Naive thymus-derived CD4-positive, alpha-beta T cell (primary cell): ENCODE measurements around the gene PDPK1. TPM values are rescaled to one million over a fixed set of nuclear protein-coding genes. Genes with fewer than 3 reads are reported as not detected.
"Not testable (repeated sequence)": the region's sequence is repeated elsewhere in the genome, so short reads cannot be mapped to it uniquely, and the experiment has no call there.

ENCODE experiments used
- ATAC-seq: fragments of 150-1000 bp; cut with Tn5 transposase; 2 replicates; pipeline ENCODE4 v1.10.0; 2021; ENCODE audit warnings: mild to moderate bottlenecking, moderate library complexity
- CTCF ChIA-PET: fragments of 350-600 bp; sonication (Branson Sonifier 250); formaldehyde crosslinking; loops from one replicate; lab custom pipeline; 2021; ENCODE audit warnings: antibody characterized with exemption; lab: Charles Lee
- POLR2A ChIA-PET: fragments of 350-600 bp; sonication (Branson Sonifier 250); formaldehyde crosslinking; loops from one replicate; lab custom pipeline; 2021; ENCODE audit warnings: antibody characterized with exemption, inconsistent platforms; lab: Charles Lee
- DNase-seq, 9 donors: peaks; one replicate each; pipeline versions ENCODE4 v3.0.0 to v3.0.0-alpha.2; 2020 to 2022; ENCODE audit warnings: mixed read lengths in 1 of 9
- H3K27ac ChIP-seq: one replicate; pipeline ENCODE4 v1.7.0; 2013; ENCODE audit warnings: mild to moderate bottlenecking, low read depth, low read length, moderate library complexity
- H3K27me3 ChIP-seq, 2 donors: one replicate each; pipeline ENCODE4 v1.7.0; 2013; ENCODE audit warnings: low read length in 2 of 2, mild to moderate bottlenecking in 2 of 2, moderate library complexity in 2 of 2; ENCODE audit not compliant: control insufficient read depth in 2 of 2, insufficient read depth in 2 of 2
- H3K36me3 ChIP-seq, 3 experiments: 1 replicate in 2 of 3; 2 replicates in 1 of 3; pipeline ENCODE4 v1.7.0; 2013; ENCODE audit warnings: low read length in 3 of 3, mild to moderate bottlenecking in 3 of 3, moderate library complexity in 1 of 3; ENCODE audit not compliant: insufficient read depth in 3 of 3, control insufficient read depth in 2 of 3
- H3K4me1 ChIP-seq, 2 donors: one replicate each; pipeline ENCODE4 v1.7.0; 2013; ENCODE audit warnings: low read length in 2 of 2, mild to moderate bottlenecking in 2 of 2, moderate library complexity in 1 of 2; ENCODE audit not compliant: control insufficient read depth in 2 of 2, insufficient read depth in 2 of 2
- H3K4me3 ChIP-seq: 2 replicates; pipeline ENCODE4 v1.7.0; 2013; ENCODE audit warnings: mild to moderate bottlenecking, low read length
- H3K9me3 ChIP-seq, 3 experiments: 1 replicate in 2 of 3; 2 replicates in 1 of 3; pipeline ENCODE4 v1.7.0; 2013; ENCODE audit warnings: low read length in 3 of 3; ENCODE audit not compliant: control insufficient read depth in 2 of 3
- H3K27ac Mint-ChIP-seq, 9 donors: one replicate each; pipeline ENCODE4 v1.8.0; 2020 to 2022; ENCODE audit warnings: mixed read lengths in 9 of 9, mild to moderate bottlenecking in 8 of 9, moderate library complexity in 5 of 9, inconsistent platforms in 2 of 9
- H3K27me3 Mint-ChIP-seq, 5 donors: one replicate each; pipeline ENCODE4 v1.8.0; 2021 to 2022; ENCODE audit warnings: mixed read lengths in 5 of 5, mild to moderate bottlenecking in 1 of 5
- H3K36me3 Mint-ChIP-seq, 5 donors: one replicate each; pipeline ENCODE4 v1.8.0; 2020 to 2022; ENCODE audit warnings: mixed read lengths in 5 of 5, mild to moderate bottlenecking in 3 of 5, inconsistent platforms in 1 of 5
- H3K4me1 Mint-ChIP-seq, 7 donors: one replicate each; pipeline ENCODE4 v1.8.0; 2020 to 2022; ENCODE audit warnings: mixed read lengths in 7 of 7, mild to moderate bottlenecking in 3 of 7, inconsistent platforms in 1 of 7
- H3K4me3 Mint-ChIP-seq, 10 donors: one replicate each; pipeline ENCODE4 v1.8.0; 2020 to 2022; ENCODE audit warnings: mild to moderate bottlenecking in 10 of 10, mixed read lengths in 10 of 10, moderate library complexity in 6 of 10, inconsistent platforms in 2 of 10
- H3K9me3 Mint-ChIP-seq, 11 donors: one replicate each; pipeline ENCODE4 v1.8.0; 2020 to 2022; ENCODE audit warnings: mixed read lengths in 11 of 11, mild to moderate bottlenecking in 4 of 11, inconsistent platforms in 1 of 11, moderate library complexity in 1 of 11
- intact Hi-C, 2 donors: fragments of 100-400 bp; cut with micrococcal nuclease; formaldehyde crosslinking; loops; one replicate each; pipeline ENCODE4 v1.15.1; 2023
- polyA plus RNA-seq, 2 donors: library from polyadenylated mRNA; unstranded; fragments of 300-500 nt; fragmentation: Illumina TruSeq; gene quantifications; one replicate each; pipeline ENCODE4 v1.2.3, GENCODE V29; 2021
- total RNA-seq, 6 experiments: library from RNA in 5 of 6; stranded (reverse) in 5 of 6; gene quantifications; 1 replicate in 5 of 6; 2 replicates in 1 of 6; pipeline ENCODE4 v1.2.3 and lab custom pipeline; 2021 to 2026

Gene PDPK1
- total and polyA plus RNA-seq, 7 experiments from 2014 or later: 30.7 to 71.5 (median 56.5) TPM

DNA sequence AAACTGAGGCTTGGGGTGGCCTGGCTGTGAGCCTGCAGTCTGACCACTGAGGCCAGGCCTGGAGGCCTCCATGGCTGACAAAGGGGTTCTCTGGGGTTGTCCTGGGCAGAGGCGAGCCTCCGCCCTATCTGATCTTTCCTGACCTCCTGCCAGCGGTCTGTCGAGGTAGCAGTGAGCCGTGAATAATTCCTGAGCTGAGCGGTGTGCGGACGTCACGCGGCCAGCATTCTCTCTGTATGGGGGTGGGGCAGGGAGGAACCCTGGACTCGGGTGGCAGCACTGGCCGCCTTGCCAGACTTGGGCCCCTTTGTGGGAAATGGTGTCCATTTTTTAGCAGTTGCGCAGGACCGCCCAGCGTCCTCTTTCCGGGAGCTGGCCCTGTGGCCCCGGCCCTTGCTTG lies 74.1 kb downstream of the PDPK1 start:
- H3K27me3 ChIP-seq, H3K9me3 ChIP-seq, H3K4me1 ChIP-seq, H3K27me3 Mint-ChIP-seq, H3K4me3 ChIP-seq, CTCF ChIA-PET, intact Hi-C loops, ATAC-seq, H3K27ac Mint-ChIP-seq, H3K4me1 Mint-ChIP-seq, POLR2A ChIA-PET, H3K9me3 Mint-ChIP-seq, DNase-seq, H3K4me3 Mint-ChIP-seq, H3K27ac ChIP-seq: not testable (repeated sequence)
- H3K36me3 ChIP-seq: peaks cover 0 to 17% (median 0%) of the 10 kb centered on the region in 3 experiments
- peaks cover 0 to 17% (median 5%) of the 10 kb centered on the region in 5 donors for H3K36me3 Mint-ChIP-seq

DNA sequence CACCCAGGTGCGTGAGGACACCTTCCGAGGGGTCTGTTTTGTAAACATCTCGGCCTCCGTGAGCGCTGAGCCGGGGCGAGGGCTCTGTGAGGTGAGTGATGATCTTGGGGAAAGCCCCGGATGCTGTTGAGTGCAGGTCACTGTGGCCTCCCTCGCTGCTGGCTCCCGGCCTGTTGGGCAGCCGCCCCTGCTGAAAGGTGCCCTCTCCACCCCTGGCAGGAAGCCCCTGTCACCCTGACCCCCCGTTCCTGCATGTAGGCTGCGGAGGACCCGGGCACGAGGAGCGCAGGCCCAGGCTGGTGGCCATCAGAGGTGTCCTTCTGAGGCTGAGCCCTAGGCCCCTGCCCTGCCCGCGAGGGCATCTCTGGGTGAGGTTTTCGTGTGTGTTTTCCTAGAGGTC lies 75.4 kb downstream of the PDPK1 start:
- DNase-seq, H3K27ac Mint-ChIP-seq: not testable (repeated sequence)
- peaks cover 0 to 17% (median 5%) of the 10 kb centered on the region in 5 donors for H3K36me3 Mint-ChIP-seq

GRCh38 chr16:2614761-2615191 lies 77.0 kb downstream of the PDPK1 start:
- Mint-ChIP-seq H3K36me3 (peaks cover 0 to 17% (median 5%) of the 10 kb centered on the region in 5 donors), H3K9me3 (no peaks in the 10 kb centered on the region), H3K4me1 (no peaks in the 10 kb centered on the region), H3K27me3 (no peaks in the 10 kb centered on the region), H3K27ac (no peak overlapping the region), H3K4me3 (no peak overlapping the region)
- Histone ChIP-seq H3K36me3 (peaks cover 0 to 17% (median 0%) of the 10 kb centered on the region in 3 experiments), H3K9me3 (no peaks in the 10 kb centered on the region), H3K27me3 (no peaks in the 10 kb centered on the region), H3K27ac (no peak overlapping the region), H3K4me3 (no peak overlapping the region), H3K4me1 (no peaks in the 10 kb centered on the region)
- DNase-seq (peak in 1 of 9 donors; percentile 20), ATAC-seq (no peak)
- CTCF ChIA-PET: no interaction called here
- intact Hi-C loops: no loop called here
- POLR2A ChIA-PET: no interaction called here

More for the DNA sequence above, 75.4 kb downstream of the PDPK1 start:
- H3K9me3 Mint-ChIP-seq, H3K27me3 ChIP-seq, ATAC-seq, H3K4me3 ChIP-seq, intact Hi-C loops, POLR2A ChIA-PET, H3K4me3 Mint-ChIP-seq, H3K27me3 Mint-ChIP-seq, H3K9me3 ChIP-seq, H3K27ac ChIP-seq, H3K4me1 ChIP-seq, CTCF ChIA-PET, H3K4me1 Mint-ChIP-seq: not testable (repeated sequence)
- peaks cover 0 to 17% (median 0%) of the 10 kb centered on the region in 3 experiments for H3K36me3 ChIP-seq

- H3K36me3 Mint-ChIP-seq, H3K36me3 ChIP-seq, ATAC-seq, H3K4me3 ChIP-seq, H3K27ac ChIP-seq, DNase-seq, H3K27ac Mint-ChIP-seq, H3K4me1 Mint-ChIP-seq, H3K9me3 ChIP-seq, H3K4me3 Mint-ChIP-seq, intact Hi-C loops, H3K27me3 ChIP-seq, H3K4me1 ChIP-seq, H3K27me3 Mint-ChIP-seq, CTCF ChIA-PET, POLR2A ChIA-PET, H3K9me3 Mint-ChIP-seq: not testable (repeated sequence)
These were observed 81.1 kb downstream of the PDPK1 start for GRCh38 chr16:2618964-2619363.

GRCh38 chr16:2619628-2620027 lies 81.8 kb downstream of the PDPK1 start:
- H3K36me3 Mint-ChIP-seq, H3K4me1 Mint-ChIP-seq, H3K4me1 ChIP-seq, CTCF ChIA-PET, H3K27ac Mint-ChIP-seq, intact Hi-C loops, DNase-seq, H3K9me3 ChIP-seq, H3K36me3 ChIP-seq, H3K4me3 Mint-ChIP-seq, H3K27ac ChIP-seq, H3K27me3 ChIP-seq, POLR2A ChIA-PET, H3K4me3 ChIP-seq, H3K27me3 Mint-ChIP-seq, H3K9me3 Mint-ChIP-seq: not testable (repeated sequence)
- peak; percentile 74 for ATAC-seq

DNA sequence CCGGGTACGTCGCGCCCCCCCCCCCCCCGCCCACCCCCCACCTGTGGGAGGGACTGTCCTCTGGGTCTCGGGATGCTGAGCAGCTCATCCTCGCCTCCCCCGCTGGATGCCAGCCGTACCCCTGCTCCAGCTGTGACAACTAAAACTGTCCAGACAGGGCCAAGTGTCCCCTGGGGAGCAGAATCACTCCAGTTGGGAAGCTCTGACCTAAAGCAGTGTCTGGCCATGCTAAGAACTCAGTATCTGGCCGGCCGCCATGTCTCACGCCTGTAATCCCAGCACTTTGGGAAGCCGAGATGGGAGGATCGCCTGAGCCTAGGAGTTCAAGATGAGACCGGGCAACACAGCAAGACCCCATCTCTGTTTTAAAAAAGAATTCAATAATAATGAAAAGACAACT lies 83.0 kb downstream of the PDPK1 start:
- H3K27me3 ChIP-seq, H3K9me3 Mint-ChIP-seq, H3K27ac Mint-ChIP-seq, DNase-seq, H3K9me3 ChIP-seq, H3K4me3 Mint-ChIP-seq, H3K4me3 ChIP-seq, H3K4me1 ChIP-seq, ATAC-seq, intact Hi-C loops, H3K4me1 Mint-ChIP-seq, H3K27me3 Mint-ChIP-seq, H3K36me3 Mint-ChIP-seq, POLR2A ChIA-PET, CTCF ChIA-PET, H3K27ac ChIP-seq, H3K36me3 ChIP-seq: not testable (repeated sequence)

DNA sequence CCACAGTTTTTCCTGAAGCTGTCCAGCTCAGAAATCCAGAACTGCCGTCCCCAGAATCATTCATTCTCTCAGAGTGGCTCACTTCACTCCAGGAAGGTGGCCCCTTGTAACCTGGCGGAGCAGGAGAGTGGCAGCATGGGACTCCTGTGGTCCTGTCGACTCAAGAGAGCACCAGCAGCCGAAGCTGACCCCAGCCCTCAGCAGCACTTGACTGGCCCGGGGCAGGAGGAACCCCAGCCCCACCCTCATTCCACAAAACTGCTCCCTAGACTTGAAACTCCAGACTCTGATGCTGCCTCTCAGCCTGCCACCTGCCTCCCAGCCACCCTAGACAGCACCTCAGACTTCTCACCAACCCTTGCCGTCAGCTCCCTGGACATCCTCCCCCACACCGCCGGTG lies 83.6 kb downstream of the PDPK1 start:
- H3K36me3 ChIP-seq, H3K4me1 ChIP-seq, H3K27me3 Mint-ChIP-seq, ATAC-seq, H3K4me3 Mint-ChIP-seq, H3K27me3 ChIP-seq, POLR2A ChIA-PET, H3K9me3 ChIP-seq, CTCF ChIA-PET, DNase-seq, H3K4me1 Mint-ChIP-seq, H3K27ac ChIP-seq, H3K4me3 ChIP-seq, H3K27ac Mint-ChIP-seq, intact Hi-C loops, H3K9me3 Mint-ChIP-seq, H3K36me3 Mint-ChIP-seq: not testable (repeated sequence)
